Measurements from ENCODE around the gene PRPS1.

DNA sequence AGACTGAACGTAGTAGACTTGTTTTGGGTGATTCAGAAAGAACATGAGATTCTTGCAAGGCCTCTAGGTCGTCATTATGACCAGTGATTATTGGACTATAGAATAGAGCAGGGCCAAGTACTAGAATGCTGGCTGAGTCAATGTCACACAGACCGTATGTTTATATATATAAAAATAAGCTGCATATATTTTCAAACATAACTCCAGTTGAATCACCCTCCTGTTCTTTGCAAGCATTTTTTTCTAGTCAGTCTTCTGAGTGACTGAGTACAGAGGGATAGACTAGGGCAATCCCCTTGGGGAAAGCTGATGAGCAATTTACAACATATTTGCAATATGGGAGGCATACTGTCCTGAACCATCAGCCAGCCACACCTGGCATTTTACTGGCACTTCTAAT lies 48.4 kb upstream of the PRPS1 start:
- TF ChIP-seq, protein P1, sequence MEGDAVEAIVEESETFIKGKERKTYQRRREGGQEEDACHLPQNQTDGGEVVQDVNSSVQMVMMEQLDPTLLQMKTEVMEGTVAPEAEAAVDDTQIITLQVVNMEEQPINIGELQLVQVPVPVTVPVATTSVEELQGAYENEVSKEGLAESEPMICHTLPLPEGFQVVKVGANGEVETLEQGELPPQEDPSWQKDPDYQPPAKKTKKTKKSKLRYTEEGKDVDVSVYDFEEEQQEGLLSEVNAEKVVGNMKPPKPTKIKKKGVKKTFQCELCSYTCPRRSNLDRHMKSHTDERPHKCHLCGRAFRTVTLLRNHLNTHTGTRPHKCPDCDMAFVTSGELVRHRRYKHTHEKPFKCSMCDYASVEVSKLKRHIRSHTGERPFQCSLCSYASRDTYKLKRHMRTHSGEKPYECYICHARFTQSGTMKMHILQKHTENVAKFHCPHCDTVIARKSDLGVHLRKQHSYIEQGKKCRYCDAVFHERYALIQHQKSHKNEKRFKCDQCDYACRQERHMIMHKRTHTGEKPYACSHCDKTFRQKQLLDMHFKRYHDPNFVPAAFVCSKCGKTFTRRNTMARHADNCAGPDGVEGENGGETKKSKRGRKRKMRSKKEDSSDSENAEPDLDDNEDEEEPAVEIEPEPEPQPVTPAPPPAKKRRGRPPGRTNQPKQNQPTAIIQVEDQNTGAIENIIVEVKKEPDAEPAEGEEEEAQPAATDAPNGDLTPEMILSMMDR (IDR thresholded peaks at IDR 0.05) = no peak
- no peak for TF ChIP-seq POLR2A (IDR thresholded peaks at IDR 0.05)
- TF ChIP-seq POLR2AphosphoS5 (IDR thresholded peaks at IDR 0.05) = no peak

All from gastroesophageal sphincter (tissue), 3 donors.